Adipocyte (in vitro differentiated cells): ENCODE measurements around the gene NRCAM.
"Not testable (repeated sequence)": the region's sequence is repeated elsewhere in the genome, so short reads cannot be mapped to it uniquely, and the experiment has no call there.

Source experiments
- DNase-seq: peaks from one replicate; pipeline ENCODE4 v3.0.0-alpha.2; 2015; ENCODE audit warnings: low read depth
- H3K27me3 ChIP-seq: replicated peaks from 2 replicates; pipeline ENCODE4 v1.7.0; 2013; ENCODE audit warnings: mild to moderate bottlenecking, low read length, moderate library complexity; ENCODE audit not compliant: control insufficient read depth, insufficient read depth
- H3K36me3 ChIP-seq: 2 replicates; pipeline ENCODE4 v1.7.0; 2013; ENCODE audit warnings: low read length, mild to moderate bottlenecking, moderate library complexity; ENCODE audit not compliant: control insufficient read depth, insufficient read depth, severe bottlenecking
- H3K4me1 ChIP-seq: 2 replicates; pipeline ENCODE4 v1.7.0; 2013; ENCODE audit warnings: mild to moderate bottlenecking, low read length, moderate library complexity; ENCODE audit not compliant: control insufficient read depth, insufficient read depth
- H3K4me3 ChIP-seq: 2 replicates; pipeline ENCODE4 v1.7.0; 2013; ENCODE audit warnings: mild to moderate bottlenecking, low read length, moderate library complexity
- H3K9ac ChIP-seq: 2 replicates; pipeline ENCODE4 v1.7.0; 2013; ENCODE audit warnings: mild to moderate bottlenecking, low read length, moderate library complexity
- H3K9me3 ChIP-seq: 2 replicates; pipeline ENCODE4 v1.7.0; 2013; ENCODE audit warnings: mild to moderate bottlenecking, low read length, moderate library complexity; ENCODE audit not compliant: control insufficient read depth

NRCAM gene

DNA sequence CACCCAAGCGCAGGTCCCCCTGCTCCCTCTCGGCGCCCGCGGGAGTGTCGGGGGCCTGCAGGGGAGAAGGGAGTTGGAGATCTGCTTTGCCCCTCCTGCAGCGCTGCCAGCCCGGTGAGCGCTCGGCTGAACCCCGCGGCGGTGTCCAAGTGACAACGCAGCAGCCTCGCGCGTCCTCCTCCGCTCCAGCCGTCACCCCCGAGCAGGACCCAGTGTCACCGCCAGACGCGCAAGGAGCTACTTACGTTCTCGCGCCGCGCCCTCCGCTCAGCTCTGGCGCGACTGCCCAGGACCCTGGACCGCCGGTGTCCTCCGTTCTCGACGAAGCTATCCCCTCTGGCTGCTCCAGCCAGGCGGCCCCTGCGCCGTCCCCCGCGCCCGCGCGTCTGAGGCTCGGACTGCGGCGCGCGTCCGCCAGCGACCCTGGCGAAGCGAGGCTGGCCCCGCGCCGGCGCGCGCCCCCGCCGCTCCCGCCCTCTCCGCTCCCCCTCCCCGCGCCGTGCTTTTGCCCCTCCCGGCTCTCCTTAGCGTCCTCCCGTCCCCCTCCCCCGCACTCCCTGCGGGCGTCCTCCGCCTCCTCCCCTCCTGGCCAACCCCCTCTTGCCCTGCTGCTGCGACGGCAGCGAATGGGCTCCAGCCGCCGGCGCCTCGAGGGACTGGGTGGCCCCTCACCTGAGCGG, at the start of gene NRCAM:
Gene NRCAM (minus strand): TSS at position 439 of the 680 bp plus-strand sequence. CDS start 216,372 bp downstream, outside the sequence.
- H3K27me3 ChIP-seq: no peaks in the 10 kb centered on the region
- peaks cover 47% of the 10 kb centered on the region for H3K4me1 ChIP-seq
- H3K9me3 ChIP-seq: no peaks in the 10 kb centered on the region
- DNase-seq: peak; percentile 59
- no peaks in the 10 kb centered on the region for H3K36me3 ChIP-seq
- peak within 1 kb of the TSS; percentile 87 for H3K4me3 ChIP-seq
- peak within 1 kb of the TSS; percentile 97 for H3K9ac ChIP-seq

DNA sequence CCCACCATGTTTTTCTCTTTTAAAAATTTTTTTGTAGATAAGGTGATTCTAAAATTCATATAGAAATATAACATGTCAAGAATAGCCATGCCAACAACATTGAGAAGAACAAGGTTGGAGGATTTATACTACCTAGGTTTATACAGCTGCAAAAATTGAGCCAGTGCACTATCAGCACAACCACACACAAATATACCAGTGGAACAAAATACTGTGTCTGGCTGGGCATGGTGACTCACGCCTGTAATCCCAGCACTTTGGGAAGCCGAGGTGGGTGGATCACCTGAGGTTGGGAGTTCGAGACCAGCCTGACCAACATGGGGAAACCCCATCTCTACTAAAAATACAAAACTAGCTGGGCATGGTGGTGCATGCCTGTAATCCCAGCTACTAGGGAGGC, 48.3 kb upstream of the NRCAM start:
- Histone ChIP-seq H3K4me1 (peaks cover 17% of the 10 kb centered on the region), H3K36me3 (peaks cover 37% of the 10 kb centered on the region)
- not testable (repeated sequence) for H3K9ac ChIP-seq, DNase-seq, H3K9me3 ChIP-seq, H3K27me3 ChIP-seq, H3K4me3 ChIP-seq

DNA sequence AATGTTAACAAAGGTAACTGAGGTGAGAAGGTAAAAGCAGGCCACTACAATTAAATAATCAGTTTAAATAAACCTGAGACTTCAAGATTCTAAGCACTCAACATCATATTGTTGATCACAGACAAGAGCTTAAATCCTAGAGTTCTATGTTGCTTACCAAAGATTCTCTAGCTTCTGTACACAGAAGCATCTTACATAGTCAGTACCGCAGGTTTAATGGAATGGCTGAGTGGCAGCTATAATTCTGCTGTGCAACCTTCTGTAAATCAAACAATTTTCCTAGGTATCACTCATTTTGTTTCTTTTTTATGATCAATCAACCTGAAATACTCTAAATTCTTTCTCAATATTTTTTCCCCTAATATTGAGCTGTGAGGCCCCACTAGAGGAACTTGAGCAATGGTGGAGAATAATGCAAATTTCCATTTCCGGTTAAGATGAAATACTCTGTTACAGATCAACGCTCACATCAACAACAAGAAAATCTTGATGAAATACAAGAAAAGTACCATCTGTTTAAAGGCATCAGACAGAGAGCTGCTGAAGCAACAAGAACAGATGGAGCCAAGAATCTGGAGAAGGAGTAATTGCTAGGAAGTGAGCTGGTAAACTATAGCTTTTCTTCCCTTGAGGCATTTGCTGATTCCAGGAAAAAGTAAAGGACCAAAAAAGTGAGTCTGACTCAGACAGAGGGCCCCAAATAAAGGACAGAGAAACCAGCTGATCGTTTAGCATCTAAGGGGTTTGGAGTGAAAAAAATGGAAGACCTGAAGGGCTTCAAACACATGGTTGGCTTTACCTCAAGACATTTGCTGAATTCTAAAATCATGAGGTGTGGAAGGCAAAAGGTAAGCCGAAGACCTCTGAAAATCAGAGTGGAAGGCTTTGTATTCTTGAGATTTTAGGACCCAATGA, 47.1 kb upstream of the NRCAM start:
- peak; percentile 81 for DNase-seq
- H3K9me3 ChIP-seq: no peaks in the 10 kb centered on the region
- H3K9ac ChIP-seq: no peak overlapping the region
- H3K27me3 ChIP-seq: no peaks in the 10 kb centered on the region
- no peak overlapping the region for H3K4me3 ChIP-seq
- H3K36me3 ChIP-seq: peaks cover 48% of the 10 kb centered on the region
- H3K4me1 ChIP-seq: peaks cover 21% of the 10 kb centered on the region

DNA sequence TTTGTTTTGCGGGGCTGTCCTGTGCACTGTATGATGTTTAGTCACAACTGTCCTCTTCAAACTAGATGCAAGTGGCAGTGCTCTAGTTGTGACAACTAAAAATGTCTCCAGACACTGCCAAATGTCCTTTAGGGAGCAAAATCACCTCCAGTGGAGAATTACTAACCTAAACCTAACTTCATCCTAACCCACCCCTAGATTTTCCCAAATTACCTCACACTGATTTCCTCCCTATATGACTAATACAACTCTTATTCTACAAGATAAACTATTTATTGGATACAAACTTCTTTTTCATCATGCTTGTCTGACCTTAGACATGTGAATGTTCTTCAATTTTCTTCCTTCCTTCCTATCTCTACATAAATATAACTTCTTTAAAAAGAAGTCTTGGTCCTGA, 43.3 kb upstream of the NRCAM start:
- H3K9me3 ChIP-seq: no peaks in the 10 kb centered on the region
- DNase-seq: no peak
- H3K9ac ChIP-seq: no peak overlapping the region
- no peaks in the 10 kb centered on the region for H3K27me3 ChIP-seq
- H3K4me1 ChIP-seq: peaks cover 21% of the 10 kb centered on the region
- peaks cover 57% of the 10 kb centered on the region for H3K36me3 ChIP-seq
- H3K4me3 ChIP-seq: no peak overlapping the region

DNA sequence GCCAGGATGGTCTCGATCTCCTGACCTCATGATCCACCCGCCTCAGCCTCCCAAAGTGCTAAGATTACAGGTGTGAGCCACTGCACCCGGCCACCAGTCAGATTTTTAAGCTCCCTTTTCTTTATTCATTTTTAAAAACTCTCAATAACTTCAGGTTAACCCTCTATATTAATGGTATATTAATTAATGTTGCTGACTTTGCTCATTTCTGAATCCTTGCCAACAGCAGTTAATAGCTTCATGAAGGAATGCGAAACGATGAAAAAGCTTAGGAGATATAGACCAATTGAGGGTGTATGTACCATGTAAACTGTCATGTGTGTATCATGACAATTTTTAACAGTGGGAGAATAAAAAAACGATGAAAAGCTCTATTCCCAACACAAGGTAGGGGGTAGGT, 42.2 kb upstream of the NRCAM start:
- peaks cover 66% of the 10 kb centered on the region for H3K36me3 ChIP-seq
- H3K4me3 ChIP-seq: no peak overlapping the region
- H3K9me3 ChIP-seq: no peaks in the 10 kb centered on the region
- H3K27me3 ChIP-seq: no peaks in the 10 kb centered on the region
- no peak overlapping the region for H3K9ac ChIP-seq
- peaks cover 14% of the 10 kb centered on the region for H3K4me1 ChIP-seq
- DNase-seq: no peak

DNA sequence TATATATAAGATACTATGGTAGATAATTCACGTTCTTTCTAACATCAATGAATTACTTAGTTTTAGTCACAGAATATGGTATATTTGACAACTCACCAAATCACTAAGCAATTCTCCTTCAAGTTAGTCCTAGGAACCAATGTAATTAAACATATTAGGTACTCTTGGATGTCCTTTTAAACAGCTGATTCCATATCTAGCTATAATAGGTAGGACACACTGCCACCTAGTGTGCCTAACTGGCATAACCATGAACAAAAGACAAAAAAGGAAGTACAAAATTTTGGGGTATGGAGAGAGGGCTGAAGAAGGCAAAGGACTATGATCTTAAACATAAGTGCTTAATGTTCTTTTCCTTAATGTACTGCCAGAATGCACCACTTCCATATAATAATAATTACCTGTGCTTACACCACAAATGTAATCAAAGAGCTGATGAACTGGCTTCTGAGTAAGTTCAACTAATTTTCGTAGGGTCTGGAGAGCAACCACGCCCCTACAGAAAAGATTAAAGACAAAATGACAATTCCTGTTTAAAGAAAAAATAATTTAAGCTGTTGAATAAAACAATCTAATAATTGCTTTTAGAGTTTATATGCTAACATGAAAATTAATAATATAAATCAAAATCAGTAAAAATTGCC, 41.0 kb upstream of the NRCAM start:
- Histone ChIP-seq H3K9ac (no peak overlapping the region), H3K4me3 (no peak overlapping the region), H3K36me3 (peaks cover 67% of the 10 kb centered on the region), H3K4me1 (peaks cover 9% of the 10 kb centered on the region), H3K9me3 (no peaks in the 10 kb centered on the region), H3K27me3 (no peaks in the 10 kb centered on the region)
- DNase-seq: peak; percentile 83

DNA sequence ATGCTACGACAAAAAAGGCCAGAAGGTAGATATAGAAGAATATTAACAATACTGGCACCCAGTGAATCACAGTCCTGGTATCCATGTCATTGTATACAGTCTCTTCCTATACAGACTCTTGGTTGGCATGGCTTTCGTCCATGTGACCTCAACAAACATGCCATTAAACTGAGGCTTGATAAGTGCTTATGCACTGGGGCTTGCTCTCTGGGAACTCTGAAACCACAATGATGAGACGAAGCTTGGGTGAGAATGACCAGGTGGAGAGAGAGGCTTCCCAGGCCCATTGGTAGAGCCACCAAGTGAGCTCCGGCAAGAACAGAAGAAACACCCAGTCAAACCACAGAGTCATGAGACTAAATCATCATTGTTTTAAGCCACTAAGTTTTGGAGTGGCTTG, 36.5 kb upstream of the NRCAM start:
- DNase-seq: no peak
- H3K9ac ChIP-seq: no peak overlapping the region
- H3K36me3 ChIP-seq: peaks cover 69% of the 10 kb centered on the region

DNA sequence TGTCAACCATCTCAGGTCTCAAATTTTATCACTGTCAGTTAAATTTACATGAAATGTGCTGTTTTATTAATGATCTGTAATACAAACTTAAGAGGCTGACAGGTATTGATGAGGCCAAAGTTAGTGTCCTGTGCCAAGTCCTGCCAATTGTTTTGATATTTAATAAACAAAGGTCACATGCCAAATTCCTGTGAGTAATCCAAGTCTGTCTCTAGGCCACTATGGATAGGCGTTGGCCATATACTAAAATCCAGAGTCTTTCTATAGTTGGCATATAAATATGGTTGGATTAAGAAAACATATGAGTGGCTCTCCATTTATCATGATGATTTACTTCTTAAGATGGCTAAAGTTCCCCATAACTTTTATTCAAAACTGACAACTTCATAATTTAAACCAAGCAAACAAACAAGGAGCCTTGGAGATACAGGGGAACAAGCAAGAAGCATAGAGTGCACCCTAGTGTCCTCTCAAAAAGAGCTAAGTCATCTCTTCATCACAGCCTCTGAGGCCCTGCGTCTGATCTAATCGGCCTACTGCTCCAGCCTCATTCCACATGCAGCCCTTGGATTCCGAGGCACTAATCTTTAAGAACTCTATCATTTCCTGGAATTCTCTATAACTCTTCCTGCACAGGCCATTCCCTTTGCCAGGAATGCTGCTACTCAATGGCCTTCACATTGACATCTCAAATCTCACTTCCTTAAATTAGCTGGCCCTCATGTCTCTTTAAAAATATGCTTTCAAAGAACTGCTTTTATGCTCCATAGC, 32.7 kb upstream of the NRCAM start:
- peaks cover 11% of the 10 kb centered on the region for H3K4me1 ChIP-seq
- no peaks in the 10 kb centered on the region for H3K27me3 ChIP-seq
- no peak overlapping the region for H3K4me3 ChIP-seq
- H3K36me3 ChIP-seq: peaks cover 57% of the 10 kb centered on the region
- DNase-seq: no peak
- no peaks in the 10 kb centered on the region for H3K9me3 ChIP-seq
- H3K9ac ChIP-seq: no peak overlapping the region

More for the DNA sequence above, 36.5 kb upstream of the NRCAM start:
- no peaks in the 10 kb centered on the region for H3K27me3 ChIP-seq
- no peaks in the 10 kb centered on the region for H3K9me3 ChIP-seq
- H3K4me1 ChIP-seq: no peaks in the 10 kb centered on the region
- no peak overlapping the region for H3K4me3 ChIP-seq

DNA sequence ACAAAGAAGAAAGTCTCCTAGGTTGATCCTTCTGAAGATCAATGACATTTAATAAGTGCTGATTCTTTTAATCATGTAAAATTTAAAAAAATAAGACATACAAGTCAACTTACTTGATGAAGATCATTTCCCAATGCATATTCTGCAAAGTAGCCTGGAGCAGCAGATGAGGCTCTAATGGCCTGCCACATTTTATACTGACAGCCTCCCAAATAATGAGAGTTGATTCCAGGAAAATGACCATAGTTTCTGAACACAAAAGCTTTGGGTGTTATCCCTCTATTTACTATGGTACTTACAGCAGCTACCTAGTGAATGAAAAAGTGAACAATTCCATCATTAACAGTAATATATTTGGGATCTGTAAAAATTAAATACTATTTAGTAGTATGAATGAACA, 31.4 kb upstream of the NRCAM start:
- H3K27me3 ChIP-seq: no peaks in the 10 kb centered on the region
- no peaks in the 10 kb centered on the region for H3K9me3 ChIP-seq
- DNase-seq: no peak
- no peak overlapping the region for H3K9ac ChIP-seq
- peaks cover 58% of the 10 kb centered on the region for H3K36me3 ChIP-seq
- H3K4me1 ChIP-seq: peaks cover 11% of the 10 kb centered on the region
- H3K4me3 ChIP-seq: no peak overlapping the region

DNA sequence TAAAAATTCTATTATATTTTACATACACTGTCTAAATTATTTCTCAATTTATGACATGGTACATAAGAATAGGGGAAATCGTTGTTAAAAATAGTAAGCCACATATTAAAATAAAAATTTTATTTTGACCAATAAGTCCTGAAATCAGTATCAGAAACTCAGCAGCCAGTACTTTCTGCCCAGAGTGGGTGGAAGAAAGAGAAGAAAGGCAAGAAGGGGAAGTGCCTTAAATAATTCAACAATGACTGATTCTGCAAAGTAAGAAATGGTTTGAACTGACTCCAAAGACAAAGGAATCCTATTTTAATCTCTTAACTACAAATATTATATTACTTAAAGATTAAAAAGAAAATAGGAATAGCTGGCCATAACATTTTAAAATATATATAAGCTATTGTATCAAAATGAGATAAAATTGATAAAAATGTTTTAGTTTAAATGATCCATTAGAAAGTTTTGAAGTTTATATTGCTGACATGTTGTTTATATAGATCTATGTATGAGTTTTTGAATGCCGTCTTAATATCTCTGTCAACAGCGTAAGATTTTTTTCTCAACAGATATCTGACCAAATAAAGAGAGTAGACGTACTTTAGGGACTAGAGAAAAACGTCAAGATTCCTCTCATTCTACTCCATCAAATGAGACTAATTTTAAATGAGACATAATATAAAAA, 30.2 kb upstream of the NRCAM start:
- no peaks in the 10 kb centered on the region for H3K9me3 ChIP-seq
- H3K4me3 ChIP-seq: no peak overlapping the region
- DNase-seq: peak; percentile 58
- no peaks in the 10 kb centered on the region for H3K27me3 ChIP-seq
- H3K9ac ChIP-seq: no peak overlapping the region
- H3K4me1 ChIP-seq: peaks cover 11% of the 10 kb centered on the region
- H3K36me3 ChIP-seq: peaks cover 57% of the 10 kb centered on the region
